NCI-H128 (cell line): ENCODE results near the gene NDRG2.

Experiments
- DNase-seq: peaks from one replicate; lab custom pipeline; 2025; ENCODE audit not compliant: unreplicated experiment; lab: John Stamatoyannopoulos, UW

Gene NDRG2

DNA sequence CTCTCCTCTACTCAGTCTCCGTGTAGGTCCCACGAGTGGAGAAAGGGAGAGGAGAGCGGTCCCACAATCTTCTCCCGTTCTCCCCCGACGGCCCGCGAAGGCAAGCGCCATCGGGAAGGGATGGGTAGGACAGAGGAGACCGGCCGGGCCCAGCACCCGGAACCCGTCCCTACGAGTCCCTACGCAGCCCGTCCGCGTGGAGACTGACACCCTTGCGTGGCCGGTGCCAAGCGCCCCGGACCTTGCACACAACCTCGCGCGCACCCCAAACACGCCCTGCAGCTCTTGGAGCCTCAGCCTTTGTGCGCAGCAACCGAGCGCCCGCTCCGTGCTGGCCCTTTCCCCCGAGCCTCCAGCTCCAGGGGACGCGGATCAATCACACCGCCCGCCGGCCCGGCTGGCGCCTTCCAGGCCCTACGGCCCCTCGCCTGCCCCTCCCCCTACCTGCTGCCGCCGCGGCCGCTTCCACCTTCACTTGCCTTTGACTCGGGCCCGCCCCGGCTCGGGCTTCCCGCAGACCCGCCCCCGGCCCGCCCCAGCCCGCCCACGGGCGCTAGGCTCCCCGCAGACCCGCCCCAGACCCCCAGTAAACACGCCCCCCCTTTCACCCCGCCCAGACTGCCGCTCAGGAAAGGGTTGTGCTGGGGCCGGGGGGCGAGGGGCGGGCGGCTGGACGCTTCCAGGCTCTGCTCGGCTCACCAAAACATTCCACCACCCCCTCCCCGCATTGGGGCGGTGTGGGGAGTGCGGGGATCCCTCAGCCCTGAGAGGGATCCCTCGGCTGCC lies at the start of gene NDRG2:
Gene NDRG2, minus strand, starts transcription at position 477 of the 786 bp plus-strand sequence. CDS start 1,746 bp downstream, outside the sequence.
- DNase-seq, result no peak

DNA sequence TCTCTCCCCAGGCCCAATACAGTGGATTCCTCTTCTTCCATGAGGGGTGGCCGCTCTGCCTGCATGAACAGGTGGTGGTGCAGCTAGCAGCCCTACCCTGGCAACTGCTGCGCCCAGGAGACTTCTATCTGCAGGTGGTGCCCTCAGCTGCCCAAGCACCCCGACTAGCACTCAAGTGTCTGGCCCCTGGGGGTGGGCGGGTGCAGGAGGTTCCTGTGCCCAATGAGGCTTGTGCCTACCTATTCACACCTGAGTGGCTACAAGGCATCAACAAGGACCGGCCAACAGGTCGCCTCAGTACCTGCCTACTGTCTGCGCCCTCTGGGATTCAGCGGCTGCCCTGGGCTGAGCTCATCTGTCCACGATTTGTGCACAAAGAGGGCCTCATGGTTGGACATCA lies 49.1 kb upstream of the NDRG2 start:
- DNase-seq, result no peak

DNA sequence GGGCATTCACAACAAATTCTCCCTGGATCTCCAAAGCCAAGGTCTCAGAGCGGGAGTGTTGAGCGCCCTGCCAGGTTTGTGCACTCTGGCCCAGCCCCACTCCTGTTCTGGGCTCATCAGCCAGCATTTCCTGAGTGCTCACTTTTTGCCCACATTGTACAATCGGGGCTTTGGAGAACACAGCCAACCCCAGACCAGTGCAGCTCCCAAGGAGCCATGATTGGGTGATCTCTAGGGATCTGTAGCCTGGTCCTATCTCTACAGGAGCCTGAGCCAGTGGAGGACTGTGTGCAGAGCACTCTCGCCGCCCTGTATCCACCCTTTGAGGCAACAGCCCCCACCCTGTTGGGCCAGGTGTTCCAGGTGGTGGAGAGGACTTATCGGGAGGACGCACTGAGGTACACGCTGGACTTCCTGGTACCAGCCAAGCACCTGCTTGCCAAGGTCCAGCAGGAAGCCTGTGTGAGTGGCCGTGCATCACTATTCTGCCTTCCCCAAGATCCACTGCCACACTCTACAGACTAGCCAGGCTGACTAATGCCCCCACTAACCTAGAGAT lies 48.0 kb upstream of the NDRG2 start:
- DNase-seq, result no peak

DNA sequence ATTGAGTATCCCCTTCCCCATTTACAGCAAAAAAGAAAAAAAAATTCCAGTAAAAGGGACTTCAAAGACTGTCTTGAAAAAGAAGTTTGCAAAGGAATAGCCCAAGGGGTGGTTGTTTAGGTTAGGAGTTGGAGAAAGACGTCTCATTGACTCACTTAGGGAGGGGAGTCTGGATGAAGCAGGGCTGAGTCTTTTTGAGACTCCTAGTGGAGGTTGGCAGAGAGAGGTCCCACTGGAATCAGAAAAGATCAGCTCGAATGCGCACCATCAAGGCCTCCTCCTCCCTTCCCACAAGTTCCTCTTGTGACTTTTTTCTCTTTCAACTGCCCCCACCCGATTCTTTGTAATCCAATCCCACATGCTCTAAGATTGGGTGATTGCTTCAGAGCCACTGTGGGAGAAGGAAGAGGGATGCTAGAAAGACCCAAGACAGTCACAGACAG lies 47.2 kb upstream of the NDRG2 start:
- no peak for DNase-seq

DNA sequence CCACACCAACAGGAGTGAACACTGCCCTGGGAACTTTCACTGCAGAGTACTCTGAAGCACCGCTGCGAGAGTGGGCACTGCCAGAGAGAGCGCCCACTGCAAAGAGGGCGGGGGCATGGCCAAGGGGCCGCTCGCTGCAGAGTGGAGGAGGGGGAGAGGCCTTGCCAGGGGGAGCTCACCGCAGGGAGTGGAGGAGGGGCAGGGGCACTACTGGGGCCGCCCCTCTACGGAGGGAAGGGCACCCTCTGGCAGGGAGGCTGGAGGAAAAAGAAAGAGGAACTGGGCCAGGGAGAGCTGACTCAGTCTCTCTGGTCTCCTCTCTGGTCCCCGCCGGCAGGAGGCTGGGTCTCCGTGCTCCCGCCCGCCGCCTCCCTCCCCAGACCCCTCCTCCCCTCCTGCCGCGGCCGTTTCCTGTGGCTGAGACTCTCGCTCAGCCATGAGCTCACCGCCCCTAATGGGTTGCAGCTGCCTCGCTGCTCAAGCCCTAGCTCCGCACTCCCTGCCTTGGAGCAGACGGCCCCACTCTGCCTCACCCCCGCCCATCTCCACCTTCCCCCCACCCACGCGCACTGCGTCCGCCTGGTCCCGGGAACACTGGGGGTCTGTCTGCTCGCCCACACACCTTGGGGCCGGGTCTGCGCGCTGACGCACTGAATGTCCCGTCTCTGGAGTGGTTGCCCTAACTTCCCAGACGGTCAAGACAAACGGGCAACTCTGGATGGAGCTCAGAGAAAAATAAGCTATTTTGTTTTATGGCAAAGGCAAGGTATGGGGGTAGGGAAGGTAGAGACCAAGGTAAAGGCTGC lies 46.6 kb upstream of the NDRG2 start:
- peak; percentile 33 for DNase-seq

DNA sequence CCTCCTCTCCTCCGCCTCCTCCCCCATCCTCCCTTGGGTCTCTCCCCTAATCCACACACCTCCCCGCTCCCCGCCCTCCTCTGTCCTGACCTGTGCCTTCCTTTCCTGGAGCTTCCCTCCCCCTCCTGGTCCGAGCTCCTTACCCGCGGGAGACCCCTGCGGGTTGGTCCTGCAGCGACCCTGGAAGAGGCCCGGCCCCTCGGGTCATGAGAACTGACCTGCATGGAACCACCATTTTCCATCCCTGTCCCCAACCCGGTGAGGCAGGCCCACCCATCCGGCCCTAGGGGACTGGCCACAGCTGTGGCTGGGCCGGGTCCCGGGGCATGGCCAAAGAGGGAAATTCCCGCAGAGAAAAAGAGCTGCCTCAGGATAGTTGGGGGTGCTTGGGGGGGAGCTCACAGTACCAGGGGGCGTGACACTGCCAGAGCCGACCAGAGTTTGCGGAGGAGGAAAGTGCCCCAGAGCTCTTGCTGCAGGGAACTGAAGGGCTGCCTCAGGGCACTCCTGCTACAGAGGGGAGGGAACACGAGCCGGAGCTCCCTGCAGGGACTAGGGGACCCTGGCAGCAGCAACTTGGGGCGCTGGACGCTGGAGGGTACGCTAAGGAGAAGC lies 45.9 kb upstream of the NDRG2 start:
- DNase-seq, result no peak

DNA sequence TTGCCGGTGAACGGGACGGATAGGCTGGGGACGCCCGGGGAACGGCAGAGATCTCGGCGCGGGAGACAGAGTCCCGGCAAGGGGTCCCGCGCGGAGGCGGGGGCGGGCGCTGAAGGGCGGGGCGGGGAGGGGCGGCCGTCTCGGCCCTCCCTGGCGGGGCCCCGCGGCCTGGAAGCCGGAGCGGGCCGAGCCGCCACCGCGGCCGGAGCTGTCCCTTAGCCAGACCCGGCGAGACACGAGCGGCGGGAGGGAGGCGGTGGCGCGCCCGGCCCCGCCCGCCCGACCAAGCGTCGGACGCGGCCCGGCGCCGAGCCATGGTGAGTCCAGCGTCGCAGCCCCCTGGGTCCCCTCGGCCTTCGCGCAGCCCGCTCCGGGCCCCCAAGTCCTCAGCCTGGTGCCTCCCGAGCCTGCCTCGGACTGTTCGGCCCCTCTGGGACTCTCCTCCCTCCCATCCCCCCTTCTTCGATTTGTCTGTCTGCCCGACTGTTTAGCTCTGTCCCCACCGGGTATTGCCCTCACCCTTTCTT lies 45.3 kb upstream of the NDRG2 start, which contains the start of gene ARHGEF40:
Gene ARHGEF40, plus strand, starts transcription at position 222 of the 527 bp plus-strand sequence. Its CDS starts 93 bp downstream, at position 315.
- no peak for DNase-seq

DNA sequence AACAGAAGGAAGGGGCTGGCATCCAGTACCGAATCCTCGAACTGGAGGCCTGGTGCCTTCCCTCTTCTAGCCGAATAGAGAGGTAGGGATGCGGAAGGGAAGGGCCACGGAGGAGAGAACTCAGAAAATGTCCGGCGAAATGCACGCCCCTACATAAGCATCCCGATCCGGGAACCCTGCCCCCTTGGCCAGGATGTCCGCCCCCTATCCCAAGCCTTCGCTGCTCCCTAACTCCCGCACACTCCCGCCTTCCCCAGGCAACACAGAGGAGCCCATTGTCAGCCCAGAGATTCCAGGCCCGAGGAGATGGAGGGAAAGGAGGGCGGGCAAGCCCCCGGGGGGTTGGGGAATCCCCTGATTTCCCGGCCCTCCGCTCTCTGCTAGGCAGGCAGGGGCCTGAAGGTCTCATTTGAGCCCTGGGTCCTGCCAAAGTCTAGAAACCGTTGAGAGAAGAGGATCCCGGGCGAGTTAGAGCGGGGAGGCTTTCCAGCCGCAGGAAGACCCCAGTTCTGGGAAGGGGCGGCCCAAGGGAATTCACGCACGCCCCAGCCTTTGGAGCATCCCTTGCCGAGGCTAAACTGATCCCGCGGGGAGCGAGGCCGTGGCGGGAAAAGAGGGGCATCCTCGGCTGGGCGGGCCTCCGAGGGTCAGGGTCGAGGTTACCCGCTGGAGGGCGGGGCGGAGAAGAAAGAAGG lies 44.7 kb upstream of the NDRG2 start:
- DNase-seq, result no peak

DNA sequence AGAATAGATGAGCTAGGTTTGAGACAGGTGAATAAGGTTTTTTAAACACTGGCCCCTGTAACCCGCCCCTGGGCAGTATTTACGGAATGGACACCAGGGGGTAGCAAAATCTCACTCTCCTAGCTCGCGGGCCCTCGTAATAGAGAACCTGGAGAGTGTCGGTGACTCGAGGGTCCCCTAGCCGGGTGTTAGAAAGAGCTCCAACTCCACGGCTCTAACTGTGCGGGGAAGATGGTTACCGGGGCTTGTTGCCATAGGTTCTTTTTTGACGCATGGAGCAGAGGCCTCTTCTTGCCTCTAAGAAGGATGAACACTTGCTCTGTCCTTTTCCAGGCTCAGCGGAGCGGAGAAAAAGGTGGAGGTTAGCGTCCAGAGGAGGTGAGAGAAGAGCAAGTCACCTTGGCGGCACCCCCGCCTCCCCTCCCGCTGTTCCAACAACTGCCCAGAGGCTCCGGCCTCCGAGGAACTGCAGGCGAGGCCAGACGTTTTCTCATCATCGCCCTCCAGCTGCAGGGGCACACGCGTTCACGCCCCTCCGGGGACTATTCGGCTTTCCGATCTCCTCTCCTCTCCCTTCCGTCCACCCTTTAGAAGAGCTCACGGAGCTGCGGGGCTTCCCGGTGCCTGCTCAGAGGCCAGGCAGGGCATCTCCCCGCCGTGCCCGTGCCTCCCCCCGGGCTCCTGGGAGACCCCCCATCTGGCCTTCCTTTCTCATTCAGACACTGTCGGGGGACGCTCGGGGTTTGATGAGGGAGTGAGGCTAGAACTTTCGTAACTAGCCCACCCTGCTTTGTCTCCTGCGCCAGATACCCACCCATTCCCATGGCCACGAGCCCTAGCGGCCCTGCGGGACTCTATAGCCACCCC lies 43.9 kb upstream of the NDRG2 start:
- peak; percentile 62 for DNase-seq

DNA sequence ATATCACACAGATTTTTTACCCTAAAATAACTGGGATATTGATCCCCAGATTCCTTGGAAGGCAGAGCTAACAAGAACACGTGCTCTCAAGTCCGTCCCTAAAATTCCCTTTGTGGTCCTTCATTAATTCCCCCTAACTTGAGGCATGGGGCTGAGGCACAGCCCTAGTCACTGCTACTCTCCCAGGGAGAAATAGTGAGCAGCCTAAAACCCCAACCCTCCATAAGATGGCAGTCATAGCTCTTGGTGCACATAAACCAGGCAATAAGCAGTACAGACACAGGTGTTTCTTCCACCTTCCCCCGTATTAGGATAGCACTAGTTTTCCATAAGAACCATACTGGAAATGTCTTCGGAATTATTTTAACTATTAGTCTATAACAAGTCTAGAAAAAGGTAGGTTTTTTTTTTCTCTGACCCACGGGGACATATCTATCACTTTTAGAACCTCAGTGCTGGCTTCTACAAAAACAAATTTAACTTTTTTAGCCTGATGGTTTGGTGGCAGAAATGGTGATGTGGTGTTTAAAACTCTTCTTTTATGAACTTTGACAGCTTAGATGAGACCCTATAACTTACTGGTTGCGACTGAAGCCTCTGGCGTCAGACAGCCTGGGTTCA lies 42.1 kb upstream of the NDRG2 start:
- no peak for DNase-seq

DNA sequence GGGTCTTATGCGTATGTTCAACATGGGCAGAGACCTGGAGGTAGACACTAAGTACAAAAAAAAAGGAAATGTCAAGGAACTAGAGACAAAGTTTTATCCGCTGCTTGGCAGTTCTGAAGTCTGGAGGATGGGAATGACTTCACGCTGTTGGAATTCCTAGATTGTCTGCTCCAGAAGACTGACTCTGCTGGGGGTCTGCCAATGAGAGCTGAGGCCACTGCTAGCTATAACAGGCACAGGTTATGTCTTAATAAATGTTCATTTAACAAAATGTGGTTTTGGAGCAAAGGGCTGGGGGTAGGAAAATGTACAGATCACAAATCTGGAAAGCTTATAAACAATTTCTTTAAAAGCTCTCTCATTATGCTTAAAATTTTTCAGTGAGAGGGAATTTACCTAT lies 38.6 kb upstream of the NDRG2 start:
- DNase-seq, result no peak

DNA sequence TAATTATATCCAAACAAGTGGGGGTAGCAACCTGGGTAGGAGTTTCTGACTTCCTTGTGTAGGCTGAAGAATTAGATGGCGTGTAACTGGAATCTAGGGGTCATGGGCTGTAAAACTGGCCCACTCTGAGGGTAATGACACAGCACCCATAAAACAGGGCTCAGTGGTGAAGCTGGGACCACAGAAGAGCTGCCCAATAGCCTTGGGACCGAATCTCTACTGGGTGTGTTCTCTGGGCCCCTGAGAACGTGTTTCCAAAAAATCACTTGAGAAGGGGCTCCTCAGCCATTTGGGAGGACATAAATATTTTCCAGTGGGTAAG lies 36.4 kb upstream of the NDRG2 start:
- DNase-seq, result no peak

DNA sequence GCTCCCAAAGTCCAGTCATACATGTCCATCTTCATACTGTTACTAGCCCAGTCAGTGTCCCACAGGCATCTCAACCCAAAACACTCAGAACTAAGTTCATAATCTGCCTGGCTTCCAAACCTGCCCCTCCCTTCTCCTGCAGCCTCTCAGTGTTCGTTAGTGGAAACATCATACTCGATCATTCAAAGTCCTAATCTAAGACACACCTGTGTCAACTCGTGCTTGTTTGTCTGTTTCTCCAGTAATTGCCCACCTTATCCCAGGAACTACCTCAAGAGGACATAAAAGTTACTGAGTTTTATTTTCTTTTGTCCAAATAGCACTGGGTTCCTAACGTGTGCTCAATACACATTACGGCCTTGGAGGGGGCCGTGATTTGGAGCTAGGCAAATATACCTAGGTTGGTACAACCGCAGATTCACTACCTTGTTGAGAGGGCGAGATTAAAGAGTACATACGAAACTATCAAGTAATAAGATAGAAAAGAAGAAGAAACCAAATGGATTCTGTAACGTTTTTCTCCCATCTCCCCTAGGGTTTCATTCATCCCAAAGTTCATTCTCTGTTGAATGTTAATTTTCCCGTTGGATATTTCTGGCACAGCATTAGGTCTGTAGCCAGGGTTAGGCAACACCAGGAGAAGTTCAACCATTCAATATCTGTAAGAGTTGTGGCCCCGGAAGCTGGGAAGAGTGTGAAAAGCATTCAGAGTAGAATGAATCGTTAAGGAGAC lies 35.9 kb upstream of the NDRG2 start:
- no peak for DNase-seq

DNA sequence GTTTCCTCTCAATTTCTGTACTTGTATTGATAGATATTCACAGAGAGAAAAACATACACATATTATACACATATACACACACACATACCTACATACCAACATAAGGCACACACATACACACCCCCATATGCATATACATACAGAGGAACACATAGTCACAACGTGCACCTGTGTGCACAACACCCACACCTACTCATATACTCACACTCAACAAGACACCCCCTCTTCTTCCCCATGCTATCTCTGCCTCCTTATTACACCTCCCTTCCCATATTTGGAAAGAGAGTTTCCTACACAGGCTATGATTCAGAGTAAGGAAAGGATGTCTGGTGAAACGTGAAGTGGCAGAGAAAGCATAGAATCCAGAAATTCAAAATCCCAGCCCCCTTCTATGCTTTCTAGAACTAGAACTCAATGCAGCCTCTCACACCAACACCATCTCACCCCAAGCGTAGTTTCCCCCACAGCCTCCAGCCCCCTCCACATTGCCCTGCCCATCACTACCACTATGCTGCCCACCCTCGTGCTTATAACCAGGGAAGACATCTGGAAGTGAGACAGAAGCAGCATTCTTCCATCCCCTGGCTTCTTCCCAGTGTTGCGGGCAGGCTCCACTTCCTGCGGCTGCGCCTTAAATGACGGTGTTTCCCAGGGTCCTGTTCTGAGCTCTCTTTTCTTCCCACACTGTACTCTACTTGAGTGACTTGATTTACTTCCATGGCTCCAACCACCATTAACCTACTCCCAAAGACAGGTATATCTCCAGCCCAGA lies 35.2 kb upstream of the NDRG2 start:
- no peak for DNase-seq

DNA sequence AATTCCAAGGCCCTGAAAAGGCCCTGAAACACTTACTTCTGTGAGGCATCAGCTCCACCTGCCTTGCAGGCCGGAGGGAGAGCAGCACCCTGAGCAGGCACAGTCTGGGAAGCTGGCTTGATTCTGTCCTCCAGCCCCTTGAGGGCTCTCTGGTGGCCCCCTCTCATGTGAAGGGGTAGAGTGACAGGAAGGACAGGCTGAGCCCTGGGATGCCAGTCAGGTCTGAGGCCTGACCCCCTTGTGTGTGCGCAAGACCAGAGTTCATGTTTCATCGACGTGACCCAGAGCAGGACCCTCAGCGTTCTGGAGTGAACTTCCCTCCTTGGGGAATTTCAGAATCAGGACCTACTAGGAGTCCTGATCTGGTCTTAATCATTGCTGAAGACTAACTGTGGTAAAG lies 34.0 kb upstream of the NDRG2 start:
- no peak for DNase-seq

DNA sequence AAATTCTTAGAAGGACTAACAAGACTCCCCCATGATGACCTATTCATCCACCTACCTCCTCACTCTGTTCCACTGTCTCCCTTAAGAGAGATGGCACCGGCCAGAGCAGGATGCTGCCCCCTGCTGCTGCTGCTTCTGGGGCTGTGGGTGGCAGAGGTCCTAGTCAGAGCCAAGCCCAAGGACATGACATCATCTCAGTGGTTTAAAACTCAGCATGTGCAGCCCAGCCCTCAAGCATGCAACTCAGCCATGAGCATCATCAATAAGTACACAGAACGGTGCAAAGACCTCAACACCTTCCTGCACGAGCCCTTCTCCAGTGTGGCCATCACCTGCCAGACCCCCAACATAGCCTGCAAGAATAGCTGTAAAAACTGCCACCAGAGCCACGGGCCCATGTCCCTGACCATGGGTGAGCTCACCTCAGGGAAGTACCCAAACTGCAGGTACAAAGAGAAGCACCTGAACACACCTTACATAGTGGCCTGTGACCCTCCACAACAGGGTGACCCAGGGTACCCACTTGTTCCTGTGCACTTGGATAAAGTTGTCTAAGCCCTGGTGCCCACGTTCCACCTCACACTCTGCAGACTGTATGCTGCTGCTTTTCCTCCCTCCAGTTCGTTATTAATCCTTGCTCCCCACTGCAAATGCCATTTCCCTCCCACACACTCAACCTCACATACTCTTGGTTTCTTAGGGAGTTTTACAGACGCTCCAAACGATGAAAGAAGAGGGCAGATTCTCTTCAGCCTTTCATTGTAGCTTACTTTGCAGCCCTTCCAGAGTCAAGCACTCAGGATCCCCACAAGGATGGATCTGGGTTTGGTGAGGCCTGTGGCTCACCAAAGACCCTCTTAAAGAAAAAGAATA lies 33.2 kb upstream of the NDRG2 start, which contains the start of gene RNASE8:
Gene RNASE8, plus strand, starts transcription at position 20 of the 873 bp plus-strand sequence. Its CDS starts 71 bp downstream, at position 91.
- DNase-seq, result no peak
